GM21576 (cell line): ENCODE data around the gene KIF5B.
A peak's percentile ranks its signal among the peaks of the same experiment; 100 is the strongest.
"Not testable (repeated sequence)": the region's sequence is repeated elsewhere in the genome, so short reads cannot be mapped to it uniquely, and the experiment has no call there.

Experiments
- ATAC-seq: cut with Tn5 transposase; IDR thresholded peaks from one replicate; pipeline ENCODE4 v1.9.1; 2021; ENCODE audit warnings: mild to moderate bottlenecking, moderate library complexity; ENCODE audit not compliant: unreplicated experiment

The KIF5B gene

GRCh38 chr10:32060347-32060746 is 4.1 kb upstream of the KIF5B start:
- ATAC-seq, result no peak

GRCh38 chr10:32059472-32059871 is 3.2 kb upstream of the KIF5B start:
- ATAC-seq, result no peak

- no peak for ATAC-seq
These were observed 779 bp upstream of the KIF5B start for GRCh38 chr10:32057036-32057372.

- peak; percentile 38 for ATAC-seq
These were observed 618 bp downstream of the KIF5B start for GRCh38 chr10:32055478-32056135.

- ATAC-seq, result no peak
These were observed 2.1 kb downstream of the KIF5B start for GRCh38 chr10:32054094-32054493.

- ATAC-seq, result not testable (repeated sequence)
These were observed 2.8 kb downstream of the KIF5B start for GRCh38 chr10:32053392-32053791.

GRCh38 chr10:32051926-32052325 is 4.3 kb downstream of the KIF5B start:
- no peak for ATAC-seq

- ATAC-seq, result no peak
These were observed 6.0 kb downstream of the KIF5B start for GRCh38 chr10:32050177-32050576.

- ATAC-seq, result no peak
These were observed 7.1 kb downstream of the KIF5B start for GRCh38 chr10:32049113-32049512.

- ATAC-seq, result no peak
These were observed 7.9 kb downstream of the KIF5B start for GRCh38 chr10:32048282-32048681.

GRCh38 chr10:32047881-32048280 is 8.3 kb downstream of the KIF5B start:
- ATAC-seq, result no peak

- ATAC-seq, result no peak
These were observed 10.1 kb downstream of the KIF5B start for GRCh38 chr10:32046151-32046550.

GRCh38 chr10:32042730-32043129 is 13.5 kb downstream of the KIF5B start:
- not testable (repeated sequence) for ATAC-seq

GRCh38 chr10:32041290-32042028 is 14.8 kb downstream of the KIF5B start:
- ATAC-seq, result no peak

GRCh38 chr10:32039734-32040133 is 16.5 kb downstream of the KIF5B start:
- no peak for ATAC-seq

- ATAC-seq, result no peak
These were observed 17.4 kb downstream of the KIF5B start for GRCh38 chr10:32038777-32039176.

- ATAC-seq, result no peak
These were observed 19.3 kb downstream of the KIF5B start for GRCh38 chr10:32036922-32037321.

- no peak for ATAC-seq
These were observed 21.2 kb downstream of the KIF5B start for GRCh38 chr10:32035038-32035437.

GRCh38 chr10:32033171-32033570 is 23.1 kb downstream of the KIF5B start:
- ATAC-seq, result no peak

GRCh38 chr10:32031920-32032319 is 24.3 kb downstream of the KIF5B start:
- no peak for ATAC-seq

- no peak for ATAC-seq
These were observed 24.8 kb downstream of the KIF5B start for GRCh38 chr10:32031424-32031823.

GRCh38 chr10:32028710-32029109 is 27.5 kb downstream of the KIF5B start:
- ATAC-seq, result no peak

- no peak for ATAC-seq
These were observed 33.0 kb downstream of the KIF5B start for GRCh38 chr10:32023264-32023663.
